22Rv1 (cell line): ENCODE results near the gene WNT7A.

Experiments used
- H3K27ac ChIP-seq: fragments of 450-650 bp; 2 replicates; pipeline ENCODE4 v1.5.1; 2017
- ZFX ChIP-seq: fragments of 450-650 bp; IDR thresholded peaks from 2 replicates; pipeline ENCODE4 v1.6.1; 2017; ENCODE audit warnings: antibody characterized with exemption, borderline replicate concordance
- TF ChIP-seq, protein P1 (sequence below): fragments of 450-650 bp; IDR thresholded peaks from 2 replicates; pipeline ENCODE4 v1.5.1; 2017; ENCODE audit warnings: mild to moderate bottlenecking

WNT7A gene

DNA sequence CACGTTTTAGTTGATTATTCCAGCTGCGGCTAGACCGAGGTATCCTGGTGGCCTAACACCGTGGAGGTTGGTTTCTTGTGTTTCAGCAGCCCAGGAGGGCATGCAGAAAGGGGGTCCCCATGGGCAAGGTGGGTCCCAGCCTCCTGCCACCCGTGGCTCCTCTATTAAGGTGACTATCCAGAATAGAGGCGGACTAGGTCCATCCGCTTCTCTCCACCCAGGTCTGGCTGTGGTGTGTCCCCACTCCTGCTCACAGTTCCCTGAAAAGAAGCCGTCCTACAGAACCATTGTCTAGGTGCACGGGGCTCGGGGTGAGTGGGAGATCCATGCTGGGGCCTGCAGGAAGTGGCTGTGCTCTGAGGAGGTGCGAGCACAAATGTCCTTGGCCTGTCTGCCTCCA is 81.5 kb downstream of the WNT7A start:
- TF ChIP-seq ZFX: no peak
- TF ChIP-seq, protein P1, sequence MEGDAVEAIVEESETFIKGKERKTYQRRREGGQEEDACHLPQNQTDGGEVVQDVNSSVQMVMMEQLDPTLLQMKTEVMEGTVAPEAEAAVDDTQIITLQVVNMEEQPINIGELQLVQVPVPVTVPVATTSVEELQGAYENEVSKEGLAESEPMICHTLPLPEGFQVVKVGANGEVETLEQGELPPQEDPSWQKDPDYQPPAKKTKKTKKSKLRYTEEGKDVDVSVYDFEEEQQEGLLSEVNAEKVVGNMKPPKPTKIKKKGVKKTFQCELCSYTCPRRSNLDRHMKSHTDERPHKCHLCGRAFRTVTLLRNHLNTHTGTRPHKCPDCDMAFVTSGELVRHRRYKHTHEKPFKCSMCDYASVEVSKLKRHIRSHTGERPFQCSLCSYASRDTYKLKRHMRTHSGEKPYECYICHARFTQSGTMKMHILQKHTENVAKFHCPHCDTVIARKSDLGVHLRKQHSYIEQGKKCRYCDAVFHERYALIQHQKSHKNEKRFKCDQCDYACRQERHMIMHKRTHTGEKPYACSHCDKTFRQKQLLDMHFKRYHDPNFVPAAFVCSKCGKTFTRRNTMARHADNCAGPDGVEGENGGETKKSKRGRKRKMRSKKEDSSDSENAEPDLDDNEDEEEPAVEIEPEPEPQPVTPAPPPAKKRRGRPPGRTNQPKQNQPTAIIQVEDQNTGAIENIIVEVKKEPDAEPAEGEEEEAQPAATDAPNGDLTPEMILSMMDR: no peak
- no peak overlapping the region for H3K27ac ChIP-seq

DNA sequence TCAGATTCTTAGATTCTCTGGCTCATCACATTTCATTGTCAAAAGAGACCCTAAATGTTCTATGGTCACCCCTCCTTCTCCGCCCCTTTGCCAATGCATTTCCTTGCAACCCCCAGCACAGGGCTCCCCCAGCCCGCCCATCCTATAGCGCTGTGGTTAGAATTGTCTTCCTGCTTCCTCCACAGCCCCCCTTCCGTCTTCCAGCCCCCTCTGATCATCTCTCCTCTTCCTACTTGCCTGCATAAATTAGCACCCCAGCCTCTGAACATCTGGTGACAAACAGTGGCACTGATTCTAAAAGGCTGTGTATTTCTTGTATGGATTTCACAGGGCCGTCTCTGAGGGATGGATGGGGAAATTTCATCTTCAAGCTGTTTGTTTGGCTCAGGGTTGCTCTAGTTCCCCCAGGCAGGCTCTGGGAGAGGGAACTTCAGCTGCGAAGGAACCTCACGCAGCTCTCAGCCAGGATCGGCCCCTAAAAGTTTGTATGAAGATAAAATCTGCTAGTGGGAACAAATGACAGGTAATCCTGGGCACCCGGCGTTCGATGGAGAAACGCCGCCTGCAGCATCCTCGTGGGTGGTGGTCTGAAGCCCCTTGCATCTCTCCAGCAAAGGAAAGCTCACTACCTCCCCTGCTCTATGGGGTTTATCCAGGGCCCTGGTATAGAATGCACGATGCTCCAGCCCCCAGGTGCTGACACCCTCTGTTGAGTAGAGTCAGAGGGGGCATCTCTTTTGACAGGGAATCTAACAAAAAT is 83.0 kb downstream of the WNT7A start:
- TF ChIP-seq ZFX: no peak
- TF ChIP-seq, protein P1: no peak
- H3K27ac ChIP-seq: no peak overlapping the region

DNA sequence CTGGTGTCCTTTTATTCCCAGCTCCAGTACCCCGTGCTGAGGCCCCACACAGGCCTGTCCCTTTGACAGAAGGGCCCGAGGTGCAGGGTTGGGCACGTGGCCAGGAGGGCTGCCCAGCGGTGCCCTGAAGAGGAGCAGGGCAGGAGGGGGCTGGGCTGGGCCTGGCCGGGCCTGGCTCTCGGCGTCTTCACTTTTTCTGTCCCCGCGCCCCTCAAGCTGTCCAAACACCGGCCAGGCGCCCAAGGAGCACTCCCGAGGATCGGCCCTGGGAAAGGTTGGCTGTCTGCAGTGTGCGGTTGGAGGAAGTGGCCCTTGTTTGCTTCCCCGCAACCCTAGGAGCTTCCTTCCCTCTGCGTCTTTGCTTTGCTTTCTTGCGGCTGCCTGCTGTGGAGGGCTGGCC is 84.1 kb downstream of the WNT7A start:
- no peak overlapping the region for H3K27ac ChIP-seq
- no peak for TF ChIP-seq ZFX
- TF ChIP-seq, protein P1: no peak

DNA sequence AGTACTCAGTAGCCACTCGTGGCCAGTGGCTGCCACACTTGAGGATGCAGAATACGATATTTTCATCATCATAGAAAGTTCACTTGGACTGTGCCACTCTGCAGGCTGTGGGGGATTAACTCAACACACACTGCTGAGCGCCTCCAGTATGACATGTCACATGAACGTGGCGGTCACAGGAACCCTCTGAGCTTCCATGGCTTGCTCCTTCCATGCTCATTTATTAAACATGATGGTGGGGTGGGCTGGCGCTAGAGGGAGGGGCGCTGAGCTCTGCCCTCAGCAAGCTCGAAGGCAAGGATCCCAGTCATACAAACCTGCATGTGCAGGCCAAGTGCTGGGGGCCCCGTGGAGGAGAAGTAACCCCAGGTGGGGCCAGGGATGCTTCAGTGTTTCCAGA is 85.5 kb downstream of the WNT7A start:
- TF ChIP-seq, protein P1: no peak
- TF ChIP-seq ZFX: no peak
- H3K27ac ChIP-seq: no peak overlapping the region

DNA sequence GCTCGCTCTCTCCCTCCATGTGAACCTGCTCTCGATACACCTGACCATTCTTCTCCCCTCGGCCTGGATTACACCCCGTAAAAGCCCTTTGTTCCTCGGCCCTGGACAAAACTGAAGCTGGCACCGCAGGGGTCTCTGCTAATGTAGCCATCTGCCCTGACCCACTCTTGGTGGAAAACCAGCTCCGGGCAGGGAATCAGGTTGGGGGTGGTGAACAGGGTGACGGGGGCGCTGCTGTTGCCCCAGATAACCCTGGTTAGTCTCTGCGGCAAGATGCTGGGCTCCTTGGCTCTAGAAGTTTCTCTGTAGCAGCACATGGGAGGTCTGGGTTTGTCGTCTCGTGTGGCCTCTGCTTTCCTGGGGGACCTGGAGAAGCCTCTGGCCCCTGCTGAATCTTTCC is 86.4 kb downstream of the WNT7A start:
- no peak overlapping the region for H3K27ac ChIP-seq
- TF ChIP-seq, protein P1: no peak
- no peak for TF ChIP-seq ZFX

DNA sequence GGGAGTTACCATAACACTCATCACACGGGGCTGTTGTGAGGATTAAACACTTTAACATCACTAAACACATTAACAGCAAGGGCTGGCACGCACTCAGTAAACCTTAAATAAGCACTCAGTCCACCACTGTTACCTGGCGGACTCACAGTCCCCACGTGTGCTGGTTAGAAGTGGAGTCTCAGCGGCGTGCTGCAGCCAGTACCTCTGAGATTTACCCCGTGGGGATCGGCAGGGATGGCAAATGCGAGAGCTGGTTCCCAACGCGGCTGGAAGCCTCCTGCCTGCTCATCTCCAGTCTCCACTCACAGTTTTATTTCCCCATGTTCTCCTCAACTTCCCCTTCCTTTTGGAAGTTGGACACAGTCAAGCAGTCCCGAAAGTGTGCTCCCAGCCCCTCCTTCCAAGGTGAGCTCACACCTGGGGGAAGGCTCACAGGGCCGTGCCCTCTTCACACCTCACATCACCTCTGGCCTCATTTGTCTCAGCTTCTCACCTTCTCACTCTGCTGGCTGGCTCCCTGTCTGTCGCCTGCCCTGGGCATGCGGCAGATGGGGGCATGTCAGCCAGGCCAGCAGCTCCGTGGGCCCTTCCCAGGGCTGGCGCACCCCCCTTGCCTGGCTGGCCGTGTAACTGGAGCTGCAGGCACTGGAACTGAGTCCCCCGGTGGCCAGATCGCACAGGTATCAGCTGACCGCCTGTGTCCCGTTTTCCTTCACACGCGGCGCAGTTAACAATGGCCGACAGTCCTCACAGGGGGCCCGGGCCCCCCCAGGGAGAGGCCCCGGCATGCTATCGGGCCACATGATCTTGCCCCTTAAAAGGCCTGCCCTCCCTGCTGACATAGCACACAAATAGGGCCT is 87.1 kb downstream of the WNT7A start:
- H3K27ac ChIP-seq: no peak overlapping the region
- TF ChIP-seq ZFX: no peak
- TF ChIP-seq, protein P1: no peak

DNA sequence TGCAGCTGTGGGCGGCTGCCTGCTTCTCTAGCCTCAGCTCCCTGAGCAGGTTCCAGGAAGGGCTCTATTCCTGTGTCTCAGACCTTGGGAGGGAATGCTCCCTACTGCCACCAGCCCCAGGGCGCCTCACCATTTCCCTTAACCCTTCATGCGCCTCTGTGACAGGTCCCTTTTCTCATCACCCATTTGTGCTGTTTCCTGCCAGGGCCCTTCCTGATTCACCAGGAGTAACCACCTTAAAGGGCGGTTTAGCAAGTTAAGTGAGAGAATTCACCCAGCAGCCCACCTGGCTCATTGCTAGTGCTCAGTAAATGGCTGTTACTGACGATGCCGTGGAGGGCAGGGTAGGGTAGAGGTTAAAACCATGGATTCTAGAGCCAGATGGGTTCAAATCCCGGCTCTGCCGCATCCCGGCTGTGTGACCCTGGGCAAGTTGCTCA is 87.8 kb downstream of the WNT7A start:
- H3K27ac ChIP-seq: no peak overlapping the region
- TF ChIP-seq, protein P1: no peak
- TF ChIP-seq ZFX: no peak
